Neuronal stem cell (in vitro differentiated cells): ENCODE data around the gene SLC36A2.
"Not testable (repeated sequence)": the region's sequence is repeated elsewhere in the genome, so short reads cannot be mapped to it uniquely, and the experiment has no call there.

ENCODE experiments used
- DNase-seq: peaks from one replicate; pipeline ENCODE4 v3.0.0-alpha.2; 2013; ENCODE audit warnings: low spot score
- H2AFZ ChIP-seq: one replicate; pipeline ENCODE4 v1.6.1; 2013; ENCODE audit warnings: mild to moderate bottlenecking, low read length, inconsistent platforms
- H2AK5ac ChIP-seq: 2 replicates; pipeline ENCODE4 v1.6.1; 2013; ENCODE audit warnings: low read depth, mild to moderate bottlenecking, inconsistent platforms, low read length, moderate library complexity, mixed read lengths
- H2BK120ac ChIP-seq: 2 replicates; pipeline ENCODE4 v1.6.1; 2013; ENCODE audit warnings: low read depth, mild to moderate bottlenecking, inconsistent platforms, low read length, moderate library complexity, mixed read lengths
- H2BK12ac ChIP-seq: one replicate; pipeline ENCODE4 v1.6.1; 2013; ENCODE audit warnings: low read length, inconsistent platforms
- H2BK15ac ChIP-seq: 2 replicates; pipeline ENCODE4 v1.6.1; 2013; ENCODE audit warnings: mild to moderate bottlenecking, low read length, inconsistent platforms, mixed read lengths
- H2BK5ac ChIP-seq: one replicate; pipeline ENCODE4 v1.6.1; 2013; ENCODE audit warnings: inconsistent platforms, mild to moderate bottlenecking, low read length, moderate library complexity
- H3K14ac ChIP-seq: one replicate; pipeline ENCODE4 v1.6.1; 2013; ENCODE audit warnings: low read length, inconsistent platforms
- H3K18ac ChIP-seq: 2 replicates; pipeline ENCODE4 v1.6.1; 2013; ENCODE audit warnings: low read length, inconsistent platforms
- H3K23ac ChIP-seq: 2 replicates; pipeline ENCODE4 v1.6.1; 2013; ENCODE audit warnings: low read depth, mild to moderate bottlenecking, mixed read lengths, low read length, inconsistent platforms; ENCODE audit not compliant: poor library complexity
- H3K27ac ChIP-seq: replicated peaks from 3 replicates; pipeline ENCODE4 v1.5.1; 2013; ENCODE audit warnings: low read length, inconsistent platforms
- H3K27me3 ChIP-seq, 3 experiments: 2 replicates each; pipeline ENCODE4 v1.6.1; 2013; ENCODE audit warnings: low read length in 3 of 3, mild to moderate bottlenecking in 2 of 3, inconsistent platforms in 1 of 3, low read depth in 1 of 3, mixed read lengths in 1 of 3, moderate library complexity in 1 of 3; ENCODE audit not compliant: control insufficient read depth in 3 of 3, insufficient read depth in 3 of 3
- H3K36me3 ChIP-seq, 2 donors: replicated peaks in 1 of 2; 2 replicates each; pipeline ENCODE4 v1.6.1; 2013; ENCODE audit warnings: low read length in 2 of 2; ENCODE audit not compliant: control insufficient read depth in 2 of 2, insufficient read depth in 2 of 2
- H3K4ac ChIP-seq: 2 replicates; pipeline ENCODE4 v1.6.1; 2013; ENCODE audit warnings: inconsistent platforms, mild to moderate bottlenecking, low read length, moderate library complexity
- H3K4me1 ChIP-seq, 2 donors: 1 replicate in 1 of 2; 2 replicates in 1 of 2; pipeline ENCODE4 v1.6.1; 2013; ENCODE audit warnings: low read length in 2 of 2, low read depth in 1 of 2; ENCODE audit not compliant: control insufficient read depth in 2 of 2, insufficient read depth in 1 of 2
- H3K4me2 ChIP-seq: one replicate; pipeline ENCODE4 v1.6.1; 2013; ENCODE audit warnings: mild to moderate bottlenecking, low read length, inconsistent platforms; ENCODE audit not compliant: insufficient read depth, poor library complexity, severe bottlenecking
- H3K4me3 ChIP-seq, 2 donors: 2 replicates each; pipeline ENCODE4 v1.5.1; 2013; ENCODE audit warnings: low read length in 2 of 2, mild to moderate bottlenecking in 2 of 2, inconsistent platforms in 1 of 2, moderate library complexity in 1 of 2
- H3K79me1 ChIP-seq: one replicate; pipeline ENCODE4 v1.6.1; 2013; ENCODE audit warnings: low read depth, mild to moderate bottlenecking, inconsistent platforms, low read length, moderate library complexity
- H3K9ac ChIP-seq: one replicate; pipeline ENCODE4 v1.6.1; 2013; ENCODE audit warnings: mild to moderate bottlenecking, low read depth, low read length, inconsistent platforms; ENCODE audit not compliant: poor library complexity
- H3K9me3 ChIP-seq, 2 donors: replicated peaks in 1 of 2; 2 replicates each; pipeline versions ENCODE3 to v1.6.1; 2013; ENCODE audit warnings: low read length in 2 of 2, mild to moderate bottlenecking in 2 of 2, inconsistent platforms in 1 of 2, low read depth in 1 of 2, mixed read lengths in 1 of 2, moderate library complexity in 1 of 2; ENCODE audit not compliant: control insufficient read depth in 2 of 2, insufficient read depth in 1 of 2
- H4K8ac ChIP-seq: one replicate; pipeline ENCODE4 v1.6.1; 2013; ENCODE audit warnings: low read depth, mild to moderate bottlenecking, inconsistent platforms, low read length, moderate library complexity
- H4K91ac ChIP-seq: one replicate; pipeline ENCODE4 v1.6.1; 2013; ENCODE audit warnings: low read length, low read depth, mild to moderate bottlenecking, inconsistent platforms; ENCODE audit not compliant: poor library complexity
- WGBS, 2 donors: extraction: QIAGEN DNeasy Blood & Tissue Kit; methylation state at CpG; one replicate each; pipeline ENCODE4 v1.1.7; 2013; ENCODE audit warnings: missing lambda C conversion rate in 2 of 2, mixed read lengths in 1 of 2; ENCODE audit not compliant: insufficient read length in 2 of 2, insufficient replicate concordance in 1 of 2; ENCODE audit errors: extremely low coverage in 2 of 2; 5-methylcytosine and 5-hydroxymethylcytosine counted together

SLC36A2 gene

DNA sequence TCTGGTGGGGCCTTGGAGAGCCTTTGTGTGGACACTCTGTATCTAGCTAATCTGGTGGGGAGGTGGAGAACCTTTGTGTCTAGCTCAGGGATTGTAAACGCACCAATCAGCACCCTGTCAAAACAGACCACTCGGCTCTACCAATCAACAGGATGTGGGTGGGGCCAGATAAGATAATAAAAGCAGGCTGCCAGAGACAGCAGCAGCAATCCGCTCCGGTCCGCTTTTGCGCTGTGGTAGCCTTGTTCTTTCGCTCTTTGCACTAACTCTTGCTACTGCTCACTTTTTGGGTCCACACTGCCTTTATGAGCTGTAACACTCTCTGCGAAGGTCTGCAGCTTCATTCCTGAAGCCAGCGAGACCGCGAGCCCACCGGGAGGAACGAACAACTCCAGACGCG lies 37.5 kb downstream of the SLC36A2 start:
- not testable (repeated sequence) for H2BK12ac ChIP-seq, H4K8ac ChIP-seq, H3K9me3 ChIP-seq, H2BK5ac ChIP-seq, H2AFZ ChIP-seq, H3K27me3 ChIP-seq, H2BK15ac ChIP-seq, H3K36me3 ChIP-seq, H3K14ac ChIP-seq, H2BK120ac ChIP-seq, DNase-seq, H3K4me1 ChIP-seq, H3K18ac ChIP-seq, H4K91ac ChIP-seq, H3K79me1 ChIP-seq, H3K4me3 ChIP-seq, H3K27ac ChIP-seq, H3K4ac ChIP-seq, H2AK5ac ChIP-seq, H3K9ac ChIP-seq, H3K4me2 ChIP-seq, H3K23ac ChIP-seq
- no CpG with 5 or more reads among the region's 15 CpGs for WGBS, 2 donors

DNA sequence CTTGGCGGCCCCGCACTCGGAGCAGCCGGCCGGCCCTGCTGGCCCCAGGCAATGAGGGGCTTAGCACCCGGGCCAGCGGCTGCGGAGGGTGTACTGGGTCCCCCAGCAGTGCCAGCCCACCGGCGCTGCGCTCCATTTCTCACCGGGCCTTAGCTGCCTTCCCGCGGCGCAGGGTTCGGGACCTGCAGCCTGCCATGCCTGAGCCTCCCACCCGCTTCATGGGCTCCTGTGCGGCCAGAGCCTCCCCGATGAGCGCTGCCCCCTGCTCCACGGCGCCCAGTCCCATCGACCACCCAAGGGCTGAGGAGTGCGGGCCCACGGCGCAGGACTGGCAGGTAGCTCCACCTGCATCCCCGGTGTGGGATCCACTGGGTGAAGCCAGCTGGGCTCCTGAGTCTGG lies 38.1 kb downstream of the SLC36A2 start:
- H3K9me3 ChIP-seq, H3K18ac ChIP-seq, H3K4ac ChIP-seq, H2AFZ ChIP-seq, H3K27me3 ChIP-seq, H2BK15ac ChIP-seq, DNase-seq, H3K23ac ChIP-seq, H3K4me3 ChIP-seq, H3K36me3 ChIP-seq, H2BK120ac ChIP-seq, H2BK12ac ChIP-seq, H3K27ac ChIP-seq, H4K91ac ChIP-seq, H3K4me1 ChIP-seq, H2BK5ac ChIP-seq, H3K4me2 ChIP-seq, H3K79me1 ChIP-seq, H2AK5ac ChIP-seq, H3K9ac ChIP-seq, H4K8ac ChIP-seq: not testable (repeated sequence)
- WGBS, 2 donors: no CpG with 5 or more reads among the region's 27 CpGs
- peak overlapping the region; percentile 56 for H3K14ac ChIP-seq

DNA sequence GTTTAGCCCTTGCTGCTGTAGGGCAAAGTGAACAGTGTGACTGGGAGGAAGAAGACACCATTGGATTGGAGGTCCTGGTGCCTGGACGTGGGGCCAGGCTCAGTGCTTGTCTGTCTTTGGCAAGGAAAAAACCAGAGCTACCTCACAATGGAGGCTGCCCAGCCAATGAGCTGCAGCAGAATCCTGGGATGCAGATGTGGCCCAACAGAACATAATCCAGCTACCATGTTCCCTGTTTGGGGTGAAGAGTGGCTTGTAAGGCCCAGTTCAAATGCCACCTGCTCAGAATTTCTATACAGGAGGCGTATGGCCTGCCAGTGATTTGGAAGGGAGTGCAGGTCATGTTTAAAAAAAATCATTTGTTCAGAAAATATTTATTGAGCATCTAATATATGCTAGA lies 43.7 kb downstream of the SLC36A2 start, which contains the start of gene SLC36A3:
TSS of gene SLC36A3 (minus strand) at position 101 of the 400 bp plus-strand sequence. CDS start 412 bp downstream, outside the sequence.
- Histone ChIP-seq H4K91ac (no peak within 1 kb of the TSS), H4K8ac (no peak within 1 kb of the TSS), H3K18ac (peak within 1 kb of the TSS; percentile 35), H3K79me1 (no peaks in the 10 kb centered on the region), H3K9me3 (peaks cover 0 to 4% of the 10 kb centered on the region in 2 donors), H2AK5ac (peak within 1 kb of the TSS; percentile 74), H3K4ac (no peak within 1 kb of the TSS), H3K27ac (no peak within 1 kb of the TSS), H3K4me3 (no peak within 1 kb of the TSS), H2BK5ac (no peak within 1 kb of the TSS), H2AFZ (no peak within 1 kb of the TSS), H2BK120ac (no peak within 1 kb of the TSS), H3K4me2 (no peak within 1 kb of the TSS), H3K4me1 (peaks cover 0 to 3% of the 10 kb centered on the region in 2 donors), H3K14ac (no peak within 1 kb of the TSS), H2BK12ac (peak within 1 kb of the TSS; percentile 41), H3K36me3 (peaks cover 0 to 1% of the 10 kb centered on the region in 2 donors), H3K23ac (peak within 1 kb of the TSS; percentile 29), H3K27me3 (peaks cover 0 to 3% (median 0%) of the 10 kb centered on the region in 3 experiments), H3K9ac (no peak within 1 kb of the TSS), H2BK15ac (peak within 1 kb of the TSS; percentile 5)
- WGBS, 2 donors: no CpG with 5 or more reads among the region's 2 CpGs
- no peak for DNase-seq

DNA sequence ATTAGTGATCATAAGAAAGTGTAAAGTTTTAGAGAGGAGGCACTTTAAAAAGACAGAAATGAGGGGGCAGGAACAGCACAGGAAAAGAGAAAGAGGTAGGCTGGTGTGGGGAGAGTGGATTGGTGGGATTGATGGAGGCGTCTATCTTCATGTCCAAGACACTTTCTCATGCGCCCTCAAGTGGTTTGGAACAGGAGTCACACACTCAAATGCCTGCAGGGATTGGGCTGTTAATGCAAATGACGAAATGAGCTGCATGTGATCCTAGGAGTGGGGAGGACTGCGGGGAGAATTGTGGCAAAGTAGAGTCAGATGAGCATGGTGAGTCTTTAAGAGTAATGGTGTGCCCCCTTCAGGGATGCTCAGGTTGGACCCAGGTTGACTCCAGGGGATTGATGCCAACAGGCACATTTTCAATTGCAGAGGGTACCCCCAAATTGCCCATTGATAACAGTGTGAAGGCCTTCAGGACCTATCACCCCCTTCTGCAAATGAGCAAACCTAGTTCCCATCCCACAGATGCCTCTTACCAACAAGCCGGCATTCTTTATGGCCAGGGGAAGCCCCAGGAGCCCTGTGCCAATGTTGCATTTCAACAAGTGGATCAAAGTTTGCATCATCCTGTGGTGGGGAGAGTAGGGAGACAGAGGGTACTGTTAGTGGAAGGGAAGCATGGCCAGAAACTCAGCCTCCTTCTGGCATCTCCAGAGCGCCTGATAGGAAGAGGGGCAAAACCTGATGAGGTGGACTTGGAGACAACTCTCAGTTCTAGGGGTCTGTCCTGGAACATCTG lies 49.1 kb downstream of the SLC36A2 start:
- Histone ChIP-seq H4K8ac (no peak overlapping the region), H3K79me1 (no peaks in the 10 kb centered on the region), H2BK15ac (no peak overlapping the region), H3K18ac (no peak overlapping the region), H3K4me1 (peaks cover 0 to 5% of the 10 kb centered on the region in 2 donors), H2BK5ac (no peak overlapping the region), H3K27ac (no peak overlapping the region), H4K91ac (no peak overlapping the region), H3K14ac (no peak overlapping the region), H3K4me2 (no peak overlapping the region), H3K9me3 (peaks cover 0 to 2% of the 10 kb centered on the region in 2 donors), H3K36me3 (peaks cover 0 to 1% of the 10 kb centered on the region in 2 donors), H2AFZ (no peak overlapping the region), H3K9ac (no peak overlapping the region), H3K27me3 (no peaks in the 10 kb centered on the region), H2BK120ac (no peak overlapping the region), H2AK5ac (no peak overlapping the region), H3K4ac (no peak overlapping the region), H2BK12ac (no peak overlapping the region), H3K23ac (no peak overlapping the region), H3K4me3 (no peak overlapping the region)
- no peak for DNase-seq
- WGBS, 2 donors: no CpG with 5 or more reads among the region's 6 CpGs
